Measurements from ENCODE around the gene TIMM21.

- TF ChIP-seq CTCF (IDR thresholded peaks at IDR 0.05) (no peak), POLR2A (IDR thresholded peaks at IDR 0.05) (no peak)
These were observed 39.9 kb upstream of the TIMM21 start for GRCh38 chr18:74108460-74108859.

Data from right lobe of liver (tissue), 4 donors.